MCF 10A (cell line): ENCODE results near the gene NME9. TPM values are rescaled to one million over a fixed set of nuclear protein-coding genes. Genes with fewer than 3 reads are reported as not detected.

ENCODE experiments used
- BruUV-seq: library from RNA; stranded (reverse); fragments of 400-500 nt; replicated peaks from 2 replicates; lab custom pipeline; 2021; lab: Mats Ljungman, UMichigan
- CTCF ChIA-PET: fragments of 300-600 bp; sonication (Branson Sonifier 250); formaldehyde crosslinking; extraction: SDS; loops from one replicate; lab custom pipeline; 2021; ENCODE audit warnings: antibody characterized with exemption, inconsistent platforms; lab: Yijun Ruan, JAX
- POLR2A ChIA-PET: fragments of 300-600, 350-650 bp; sonication (Branson Sonifier 250); formaldehyde crosslinking; extraction: SDS; loops from one replicate; lab custom pipeline; 2020; ENCODE audit warnings: antibody characterized with exemption, inconsistent platforms; lab: Yijun Ruan, JAX
- DNase-seq: peaks from one replicate; pipeline ENCODE4 v3.0.0-alpha.2; 2018; ENCODE audit not compliant: unreplicated experiment
- H3K27ac Mint-ChIP-seq: one replicate; pipeline ENCODE4 v1.8.0; 2022; ENCODE audit warnings: mild to moderate bottlenecking, low read depth, mixed read lengths; ENCODE audit not compliant: unreplicated experiment
- H3K27me3 Mint-ChIP-seq: one replicate; pipeline ENCODE4 v1.8.0; 2022; ENCODE audit warnings: mixed read lengths; ENCODE audit not compliant: insufficient read depth, unreplicated experiment
- H3K36me3 Mint-ChIP-seq: one replicate; pipeline ENCODE4 v1.8.0; 2022; ENCODE audit warnings: mild to moderate bottlenecking, moderate library complexity, mixed read lengths; ENCODE audit not compliant: insufficient read depth, unreplicated experiment
- H3K4me1 Mint-ChIP-seq: one replicate; pipeline ENCODE4 v1.8.0; 2022; ENCODE audit warnings: mixed read lengths; ENCODE audit not compliant: insufficient read depth, unreplicated experiment
- H3K4me3 Mint-ChIP-seq: one replicate; pipeline ENCODE4 v1.8.0; 2022; ENCODE audit warnings: mild to moderate bottlenecking, moderate library complexity, mixed read lengths; ENCODE audit not compliant: unreplicated experiment
- H3K9me3 Mint-ChIP-seq: one replicate; pipeline ENCODE4 v1.8.0; 2022; ENCODE audit warnings: mixed read lengths; ENCODE audit not compliant: unreplicated experiment
- intact Hi-C: fragments of 100-400 bp; cut with micrococcal nuclease; formaldehyde crosslinking; loops from 2 replicates; pipeline ENCODE4 v1.14.1; 2022
- total RNA-seq: library from RNA; stranded (reverse); gene quantifications from 2 replicates; pipeline ENCODE4 v1.2.3, GENCODE V29; 2022
- TF ChIP-seq, protein P1 (sequence below): fragments of 200-600 bp; IDR thresholded peaks from one replicate; pipeline ENCODE4 v1.8.0; 2022; ENCODE audit warnings: antibody characterized with exemption, mild to moderate bottlenecking; ENCODE audit not compliant: unreplicated experiment

NME9 gene
- total RNA-seq, 1 experiment from 2014 or later, result not detected

- TF ChIP-seq, protein P1, sequence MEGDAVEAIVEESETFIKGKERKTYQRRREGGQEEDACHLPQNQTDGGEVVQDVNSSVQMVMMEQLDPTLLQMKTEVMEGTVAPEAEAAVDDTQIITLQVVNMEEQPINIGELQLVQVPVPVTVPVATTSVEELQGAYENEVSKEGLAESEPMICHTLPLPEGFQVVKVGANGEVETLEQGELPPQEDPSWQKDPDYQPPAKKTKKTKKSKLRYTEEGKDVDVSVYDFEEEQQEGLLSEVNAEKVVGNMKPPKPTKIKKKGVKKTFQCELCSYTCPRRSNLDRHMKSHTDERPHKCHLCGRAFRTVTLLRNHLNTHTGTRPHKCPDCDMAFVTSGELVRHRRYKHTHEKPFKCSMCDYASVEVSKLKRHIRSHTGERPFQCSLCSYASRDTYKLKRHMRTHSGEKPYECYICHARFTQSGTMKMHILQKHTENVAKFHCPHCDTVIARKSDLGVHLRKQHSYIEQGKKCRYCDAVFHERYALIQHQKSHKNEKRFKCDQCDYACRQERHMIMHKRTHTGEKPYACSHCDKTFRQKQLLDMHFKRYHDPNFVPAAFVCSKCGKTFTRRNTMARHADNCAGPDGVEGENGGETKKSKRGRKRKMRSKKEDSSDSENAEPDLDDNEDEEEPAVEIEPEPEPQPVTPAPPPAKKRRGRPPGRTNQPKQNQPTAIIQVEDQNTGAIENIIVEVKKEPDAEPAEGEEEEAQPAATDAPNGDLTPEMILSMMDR, result no peak
- H3K4me1 Mint-ChIP-seq, result peaks cover 4% of the 10 kb centered on the region
- H3K36me3 Mint-ChIP-seq, result no peaks in the 10 kb centered on the region
- H3K27me3 Mint-ChIP-seq, result no peaks in the 10 kb centered on the region
- ChIA-PET CTCF (interaction anchor here (0.7 to 1.3 kb wide), 2 partner anchors 41 kb away, joined by 4 to 5 read pairs; no protein-coding TSS in a partner anchor), POLR2A (no interaction called here)
- H3K4me3 Mint-ChIP-seq, result no peak overlapping the region
- no TSS peak for BruUV-seq
- H3K9me3 Mint-ChIP-seq, result no peaks in the 10 kb centered on the region
- no peak for DNase-seq
- intact Hi-C loops, result no loop called here
- H3K27ac Mint-ChIP-seq, result no peak overlapping the region
Observed at GRCh38 chr3:138376663-138377062, 47.0 kb upstream of the NME9 start.

GRCh38 chr3:138375447-138375846, 45.8 kb upstream of the NME9 start:
- no peaks in the 10 kb centered on the region for H3K36me3 Mint-ChIP-seq
- intact Hi-C loops, result no loop called here
- DNase-seq, result no peak
- no peak overlapping the region for H3K4me3 Mint-ChIP-seq
- no peaks in the 10 kb centered on the region for H3K4me1 Mint-ChIP-seq
- POLR2A ChIA-PET, result no interaction called here
- TF ChIP-seq, protein P1, result no peak
- no peaks in the 10 kb centered on the region for H3K9me3 Mint-ChIP-seq
- BruUV-seq, result no TSS peak
- CTCF ChIA-PET, result interaction anchor here (1.3 kb wide), 1 partner anchor 42 kb away, joined by 5 read pairs; no protein-coding TSS in a partner anchor
- H3K27me3 Mint-ChIP-seq, result no peaks in the 10 kb centered on the region
- no peak overlapping the region for H3K27ac Mint-ChIP-seq

GRCh38 chr3:138374573-138375134, 45.0 kb upstream of the NME9 start:
- no peak overlapping the region for H3K27ac Mint-ChIP-seq
- TF ChIP-seq, protein P1, result no peak
- no peaks in the 10 kb centered on the region for H3K27me3 Mint-ChIP-seq
- no peaks in the 10 kb centered on the region for H3K36me3 Mint-ChIP-seq
- intact Hi-C loops, result no loop called here
- CTCF ChIA-PET, result no interaction called here
- no TSS peak for BruUV-seq
- POLR2A ChIA-PET, result no interaction called here
- no peaks in the 10 kb centered on the region for H3K4me1 Mint-ChIP-seq
- no peak overlapping the region for H3K4me3 Mint-ChIP-seq
- no peaks in the 10 kb centered on the region for H3K9me3 Mint-ChIP-seq
- DNase-seq, result no peak

- TF ChIP-seq, protein P1, result no peak
- ChIA-PET CTCF (interaction anchor here (2.6 kb wide), 1 partner anchor 23 kb away, joined by 6 read pairs; no protein-coding TSS in a partner anchor), POLR2A (no interaction called here)
- no peaks in the 10 kb centered on the region for H3K36me3 Mint-ChIP-seq
- H3K4me1 Mint-ChIP-seq, result no peaks in the 10 kb centered on the region
- H3K27ac Mint-ChIP-seq, result no peak overlapping the region
- no peak overlapping the region for H3K4me3 Mint-ChIP-seq
- DNase-seq, result no peak
- H3K9me3 Mint-ChIP-seq, result no peaks in the 10 kb centered on the region
- intact Hi-C loops, result no loop called here
- BruUV-seq, result no TSS peak
- no peaks in the 10 kb centered on the region for H3K27me3 Mint-ChIP-seq
Observed at GRCh38 chr3:138373736-138374094, 44.1 kb upstream of the NME9 start.
